ENCODE measurements around the gene RFPL2. TPM values are rescaled to one million over a fixed set of nuclear protein-coding genes. Genes with fewer than 3 reads are reported as not detected.

RFPL2 gene
- total RNA-seq, 1 experiment from 2014 or later: not detected

GRCh38 chr22:32211011-32211410 lies 6.1 kb upstream of the RFPL2 start:
- no peaks in the 10 kb centered on the region for H3K27me3 ChIP-seq (ENCODE audit: low read length)
- no peak overlapping the region for H3K27ac ChIP-seq (ENCODE audit: low read length)
- no peaks in the 10 kb centered on the region for H4K20me1 ChIP-seq (ENCODE audit: low read length)
- DNase-seq (no peak), ATAC-seq (no peak)
- no peaks in the 10 kb centered on the region for H3K36me3 ChIP-seq (ENCODE audit: low read depth, low read length)
- TF ChIP-seq EZH2phosphoT487 (IDR thresholded peaks at IDR 0.05; ENCODE audit: borderline replicate concordance, low read length) (no peak), CTCF (conservative IDR thresholded peaks at IDR 0.05; ENCODE audit: low read depth, low read length) (no peak), EZH2 (IDR thresholded peaks at IDR 0.05; ENCODE audit: low read length, unreplicated experiment) (no peak)
- no peaks in the 10 kb centered on the region for H3F3A ChIP-seq (ENCODE audit: low read length, unreplicated experiment)
- no peak overlapping the region for H3K9ac ChIP-seq (ENCODE audit: low read length)
- H3K4me3 ChIP-seq (ENCODE audit: low read length): no peak overlapping the region
- no peaks in the 10 kb centered on the region for H3K9me2 ChIP-seq (replicated peaks; ENCODE audit: low read length)
- ChIA-PET CTCF (no interaction called here), POLR2A (ENCODE audit: unreplicated experiment) (no interaction called here)
- H3K79me2 ChIP-seq (ENCODE audit: low read length): no peaks in the 10 kb centered on the region
- intact Hi-C loops (cut with micrococcal nuclease): no loop called here
- no TSS peak for BruUV-seq (replicated peaks)
- H3K4me1 ChIP-seq (ENCODE audit: insufficient read depth, low read length): no peaks in the 10 kb centered on the region
- H3K9me3 ChIP-seq (ENCODE audit: low read length): no peaks in the 10 kb centered on the region
- no peak overlapping the region for H3K4me2 ChIP-seq (ENCODE audit: low read length)
- H2AFZ ChIP-seq (ENCODE audit: low read length): no peak overlapping the region

GRCh38 chr22:32208681-32209080 lies 3.8 kb upstream of the RFPL2 start:
- intact Hi-C loops (cut with micrococcal nuclease): loop anchor here (5.0 to 10.0 kb wide), 2 partner anchors 106 to 266 kb away; partner anchors contain the start of gene FBXO7

More at GRCh38 chr22:32208681-32209080, 3.8 kb upstream of the RFPL2 start:
- DNase-seq: no peak
- TF ChIP-seq CTCF (conservative IDR thresholded peaks at IDR 0.05; ENCODE audit: low read depth, low read length) (no peak), EZH2 (IDR thresholded peaks at IDR 0.05; ENCODE audit: low read length, unreplicated experiment) (no peak), EZH2phosphoT487 (IDR thresholded peaks at IDR 0.05; ENCODE audit: borderline replicate concordance, low read length) (no peak)
- Histone ChIP-seq H3K9me3 (ENCODE audit: low read length) (no peaks in the 10 kb centered on the region), H3K4me1 (ENCODE audit: insufficient read depth, low read length) (no peaks in the 10 kb centered on the region), H2AFZ (ENCODE audit: low read length) (no peak overlapping the region), H3K27me3 (ENCODE audit: low read length) (no peaks in the 10 kb centered on the region), H3K4me3 (ENCODE audit: low read length) (no peak overlapping the region), H3K27ac (ENCODE audit: low read length) (no peak overlapping the region), H3K9ac (ENCODE audit: low read length) (no peak overlapping the region), H3F3A (ENCODE audit: low read length, unreplicated experiment) (no peaks in the 10 kb centered on the region), H3K36me3 (ENCODE audit: low read depth, low read length) (no peaks in the 10 kb centered on the region), H4K20me1 (ENCODE audit: low read length) (no peaks in the 10 kb centered on the region), H3K4me2 (ENCODE audit: low read length) (no peak overlapping the region), H3K9me2 (replicated peaks; ENCODE audit: low read length) (no peaks in the 10 kb centered on the region), H3K79me2 (ENCODE audit: low read length) (no peaks in the 10 kb centered on the region)
- ChIA-PET CTCF (no interaction called here), POLR2A (ENCODE audit: unreplicated experiment) (no interaction called here)
- no peak for ATAC-seq
- BruUV-seq (replicated peaks): no TSS peak

Measured in PC-3 (cell line).